Stimulated activated CD4-positive, alpha-beta T cell treated with anti-CD3 and anti-CD28 coated beads, Interleukin-2, amount 100 ng/mL, for 24 hours (primary cell): ENCODE results near the gene MMAB.

Experiments used
- DNase-seq, 2 donors: peaks; one replicate each; pipeline ENCODE4 v3.0.0-alpha.2; 2020

The MMAB gene

DNA sequence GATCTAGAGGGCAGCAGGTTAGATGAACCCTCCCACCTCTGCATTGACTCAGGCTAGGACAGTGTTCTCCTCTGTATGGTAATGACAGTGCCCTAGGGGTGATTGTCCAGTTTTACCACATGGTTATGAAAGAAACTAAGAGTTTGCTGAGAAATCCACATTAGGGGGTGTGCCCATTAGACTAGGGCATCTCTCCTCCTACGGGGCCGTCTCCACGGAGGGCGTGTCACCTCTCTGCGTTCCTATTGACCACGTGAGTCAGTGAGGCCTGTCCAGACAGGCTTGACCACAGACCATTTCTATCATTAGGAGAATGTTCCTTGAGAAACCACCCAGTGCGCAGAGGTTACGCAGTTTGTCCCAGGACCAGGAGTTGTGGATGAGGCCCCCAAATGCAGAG is 8.6 kb upstream of the MMAB start:
- no peak for DNase-seq

DNA sequence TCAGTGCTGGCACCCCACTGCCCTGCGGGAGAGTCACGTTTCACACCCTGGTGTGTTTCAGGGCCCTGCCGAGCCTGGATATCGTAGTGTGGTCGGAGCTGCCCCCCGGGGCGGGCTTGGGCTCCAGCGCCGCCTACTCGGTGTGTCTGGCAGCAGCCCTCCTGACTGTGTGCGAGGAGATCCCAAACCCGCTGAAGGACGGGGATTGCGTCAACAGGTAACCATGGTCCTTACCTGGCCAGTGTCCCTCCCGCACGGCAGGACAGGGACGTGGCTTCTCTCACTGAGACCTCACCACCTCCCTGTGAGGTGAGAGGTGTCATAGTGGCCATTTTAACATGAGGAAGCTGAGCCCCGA is 8.0 kb upstream of the MMAB start:
- no peak for DNase-seq

DNA sequence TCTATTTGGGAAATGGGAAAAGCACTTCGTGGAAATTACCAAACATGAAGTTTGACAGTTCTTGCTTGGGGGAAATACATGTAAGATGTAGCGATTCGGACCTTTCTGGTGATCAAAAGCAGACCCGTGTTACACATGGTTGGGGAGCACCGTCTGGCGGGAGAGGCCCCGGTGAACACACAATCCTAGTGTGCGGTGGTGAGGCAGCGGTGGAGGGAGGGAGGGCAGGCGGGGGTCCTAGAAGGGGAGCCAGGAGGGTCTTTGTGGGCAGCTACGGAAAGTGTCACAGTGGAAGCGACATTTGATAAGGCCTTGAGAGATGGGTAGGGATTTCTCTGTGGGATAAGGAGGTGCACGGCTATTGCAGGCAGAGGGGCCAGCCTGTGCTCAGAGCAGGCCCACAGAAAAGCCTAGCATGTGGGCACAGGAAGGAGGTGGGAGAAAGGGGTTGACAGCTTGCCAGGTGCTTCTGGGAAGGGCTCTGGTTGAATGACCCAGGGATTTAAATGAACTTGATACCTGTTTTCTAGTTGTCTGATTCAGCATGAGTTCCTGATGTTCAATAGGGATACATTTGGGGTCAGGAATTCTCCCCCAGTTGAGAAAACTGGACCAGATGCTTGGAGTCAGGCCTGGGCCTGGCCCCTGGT is 7.5 kb upstream of the MMAB start:
- DNase-seq, result no peak

DNA sequence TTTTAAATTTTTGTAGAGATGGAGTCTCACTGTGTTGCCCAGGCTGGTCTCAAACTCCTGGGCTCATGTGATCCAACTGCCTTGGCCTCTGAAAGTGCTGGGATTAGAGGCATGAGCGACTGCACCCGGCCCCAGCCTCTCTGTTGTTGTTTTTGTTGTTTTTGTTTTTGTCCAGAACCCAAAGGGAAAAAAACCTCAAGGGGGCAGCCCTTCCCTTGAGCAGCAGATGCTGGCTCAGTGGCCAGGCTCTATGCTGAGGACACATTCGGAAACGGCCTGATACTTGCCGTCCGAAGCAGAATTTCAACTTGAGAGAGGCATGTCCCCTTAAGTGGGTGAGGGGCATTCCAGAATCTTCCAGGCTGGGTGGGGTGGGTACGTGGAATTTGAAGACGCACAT is 7.0 kb upstream of the MMAB start:
- DNase-seq, result no peak

DNA sequence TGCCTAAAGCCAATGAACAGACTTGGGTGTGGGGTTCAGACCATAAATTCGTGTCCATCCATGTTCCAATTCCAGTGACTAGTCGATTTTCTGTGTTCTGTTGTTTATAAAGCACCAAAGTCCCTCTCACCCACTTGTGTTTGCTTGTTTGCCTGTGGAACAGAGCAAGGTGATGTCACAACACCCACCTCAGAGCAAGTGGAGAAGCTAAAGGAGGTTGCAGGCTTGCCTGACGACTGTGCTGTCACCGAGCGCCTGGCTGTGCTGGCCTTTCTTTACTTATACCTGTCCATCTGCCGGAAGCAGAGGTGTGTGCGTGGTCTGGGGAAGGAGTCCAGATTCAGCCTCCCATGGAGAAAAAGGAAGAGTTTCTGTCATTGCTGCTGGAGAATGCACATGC is 6.3 kb upstream of the MMAB start:
- DNase-seq, result no peak

DNA sequence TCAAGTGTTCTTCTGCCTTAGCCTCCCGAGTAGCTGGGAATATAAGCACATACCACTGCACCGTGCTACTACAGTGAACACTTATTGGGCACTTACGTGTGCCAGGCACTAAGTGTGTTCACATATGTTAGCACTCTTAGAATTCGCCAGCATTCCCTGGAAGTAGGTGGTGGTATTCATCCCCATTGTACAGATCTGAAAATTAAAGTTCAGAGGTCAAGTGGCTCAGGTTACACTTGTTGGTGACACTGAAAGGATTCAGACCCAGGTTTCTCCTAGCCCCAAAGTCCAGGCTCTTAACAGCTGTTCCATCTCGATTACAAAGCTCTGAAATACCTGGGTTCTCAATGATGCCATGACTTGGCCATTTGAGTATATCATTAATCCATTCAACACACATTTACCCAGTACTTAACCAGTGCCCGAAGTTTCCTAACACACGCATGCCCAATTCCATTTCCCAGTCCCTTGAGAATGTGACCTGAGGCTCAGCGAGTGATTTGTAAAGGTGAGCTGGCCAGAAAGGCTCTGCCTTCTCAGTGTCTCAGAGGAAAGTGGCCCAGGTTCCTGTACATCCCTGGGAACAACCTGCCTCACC is 5.1 kb upstream of the MMAB start:
- DNase-seq, result no peak

DNA sequence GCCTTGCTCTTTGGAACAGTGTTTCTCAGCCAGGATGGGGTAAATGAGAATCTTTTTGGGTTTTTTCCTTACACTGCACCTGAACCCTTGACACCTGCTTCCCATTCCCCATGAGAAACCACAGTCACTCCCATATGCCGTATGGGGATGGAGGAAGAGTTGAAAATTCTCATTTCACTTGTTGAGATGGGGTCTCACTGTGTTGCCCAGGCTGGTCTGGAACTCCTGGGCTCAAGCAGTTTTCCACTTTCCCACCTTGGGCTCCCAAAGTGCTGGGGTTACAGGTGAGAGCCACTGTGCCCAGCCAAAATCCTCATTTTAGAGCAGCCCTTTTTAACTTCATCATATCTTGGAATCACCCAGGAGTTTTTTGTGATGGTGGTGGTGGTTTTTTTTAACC is 4.0 kb upstream of the MMAB start:
- no peak for DNase-seq

DNA sequence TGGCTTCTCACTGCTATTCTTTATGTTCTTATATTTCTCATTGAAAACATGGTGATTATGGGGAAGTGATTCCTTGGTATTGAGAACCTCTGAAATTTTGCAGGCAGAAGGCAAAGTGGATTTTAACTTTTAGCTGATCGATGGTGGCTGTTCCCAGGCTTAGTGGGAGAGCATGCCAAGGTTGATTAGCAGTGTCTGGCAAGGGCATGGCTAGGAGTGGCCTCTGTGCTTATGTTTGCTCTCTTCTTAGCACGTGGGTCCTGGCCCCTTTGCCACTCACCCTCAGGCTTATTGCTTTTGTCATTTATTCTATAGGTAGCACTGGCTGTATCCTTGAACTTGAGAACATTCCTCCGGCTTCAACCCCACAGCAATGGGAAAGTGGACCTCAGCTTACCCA is 2.4 kb upstream of the MMAB start:
- DNase-seq, result no peak

DNA sequence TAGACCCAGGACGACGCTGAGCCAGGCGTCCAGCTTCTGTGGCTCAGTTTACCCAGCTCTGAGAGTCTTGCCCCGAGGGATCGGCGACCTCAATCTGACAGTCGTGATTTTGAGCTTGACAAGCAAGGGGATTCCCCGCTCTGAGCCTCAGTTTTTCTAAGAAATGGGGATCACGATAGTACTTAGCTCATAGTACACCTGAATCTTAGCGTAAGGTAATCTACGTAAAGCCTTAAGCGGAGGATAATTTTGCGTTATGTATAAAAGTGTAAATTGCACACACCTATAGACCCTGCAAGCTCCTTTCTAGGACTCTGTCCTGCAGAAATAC is 575 bp upstream of the MMAB start:
- DNase-seq, result no peak

DNA sequence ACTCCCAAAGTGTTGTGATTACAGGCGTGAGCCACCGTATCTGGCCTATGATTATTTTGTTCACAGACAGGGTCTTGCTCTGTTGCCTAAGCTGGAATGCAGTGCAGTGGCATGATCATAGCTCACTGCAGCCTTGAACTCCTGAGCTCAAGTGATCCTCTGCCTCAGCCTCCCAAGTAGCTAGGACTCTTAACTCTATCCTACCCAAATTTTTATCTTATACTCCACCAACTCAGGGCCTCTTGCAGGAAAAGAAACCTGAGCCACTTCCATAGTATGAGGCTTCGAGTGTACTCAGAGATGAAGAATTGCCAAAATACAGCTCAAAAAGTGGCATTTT is 828 bp downstream of the MMAB start:
- DNase-seq, result no peak

DNA sequence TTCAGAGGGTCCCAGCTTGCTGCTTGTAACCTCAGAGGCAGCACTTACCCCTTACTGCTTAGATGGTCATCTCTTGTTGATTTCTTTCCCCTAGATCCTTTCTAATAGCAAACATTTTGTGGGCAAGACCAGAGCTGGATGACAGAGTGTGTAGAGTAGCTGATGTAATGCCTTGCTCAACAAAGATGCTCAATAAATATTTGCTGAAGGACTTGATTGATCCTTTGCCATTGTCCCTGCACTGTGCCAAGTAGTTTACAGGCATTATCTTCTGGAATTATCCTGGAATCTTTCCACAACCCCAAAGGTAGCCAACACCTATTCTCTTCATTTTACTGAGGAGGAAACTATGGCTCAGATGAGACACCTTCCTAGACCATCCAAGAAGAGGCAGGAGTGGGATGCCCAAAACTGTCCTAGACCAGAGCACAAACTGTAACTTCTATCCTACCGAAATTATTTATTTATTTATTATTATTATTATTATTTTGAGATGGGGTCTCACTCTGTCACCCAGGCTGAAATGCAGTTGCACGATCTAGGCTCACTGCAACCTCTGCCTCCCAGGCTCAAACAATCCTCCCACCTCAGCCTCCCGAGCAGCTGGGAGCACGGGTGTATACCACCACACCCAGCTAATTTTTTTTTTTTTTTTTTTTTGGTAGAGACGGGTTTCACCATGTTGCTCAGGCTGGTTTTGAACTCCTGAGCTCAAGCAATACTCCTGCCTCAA is 1.4 kb downstream of the MMAB start:
- DNase-seq, result no peak

DNA sequence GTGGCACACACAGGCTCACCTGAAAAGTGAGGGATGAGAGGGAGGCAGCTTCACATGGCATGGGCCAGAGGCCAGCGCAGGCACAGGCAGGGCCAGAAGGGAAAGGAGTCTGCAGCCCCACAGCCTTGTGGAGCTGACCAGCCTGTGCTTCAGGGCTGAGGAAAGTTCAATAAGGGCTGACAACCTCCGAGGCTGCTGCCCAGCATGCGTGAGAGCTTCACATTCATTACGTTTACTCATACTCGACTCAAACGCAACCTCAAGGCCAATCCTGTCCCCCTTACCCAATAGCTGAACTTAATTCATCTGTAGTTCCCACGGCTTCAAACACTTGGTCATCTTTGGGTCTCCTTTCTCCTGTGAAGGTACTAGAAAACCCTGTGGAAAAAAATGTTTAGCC is 4.8 kb downstream of the MMAB start:
- no peak for DNase-seq

DNA sequence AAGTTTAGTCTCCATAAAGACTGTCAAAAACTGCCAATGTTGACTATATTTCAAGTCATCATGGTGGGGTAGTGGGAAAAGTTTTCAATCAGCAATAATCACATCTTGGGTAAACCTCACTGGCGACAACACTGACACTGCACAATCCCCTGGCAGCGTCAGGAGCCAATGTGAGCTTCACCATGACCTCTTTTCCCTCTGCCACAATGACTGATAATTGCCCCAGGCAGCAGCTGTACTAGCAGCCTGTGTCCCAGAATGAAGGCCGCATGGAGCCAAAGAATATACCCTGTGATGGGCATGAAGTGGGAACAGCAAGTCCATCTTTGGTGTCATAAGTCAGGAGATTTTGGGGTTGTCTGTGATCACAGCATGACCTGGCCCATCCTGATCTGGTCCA is 5.3 kb downstream of the MMAB start:
- no peak for DNase-seq

DNA sequence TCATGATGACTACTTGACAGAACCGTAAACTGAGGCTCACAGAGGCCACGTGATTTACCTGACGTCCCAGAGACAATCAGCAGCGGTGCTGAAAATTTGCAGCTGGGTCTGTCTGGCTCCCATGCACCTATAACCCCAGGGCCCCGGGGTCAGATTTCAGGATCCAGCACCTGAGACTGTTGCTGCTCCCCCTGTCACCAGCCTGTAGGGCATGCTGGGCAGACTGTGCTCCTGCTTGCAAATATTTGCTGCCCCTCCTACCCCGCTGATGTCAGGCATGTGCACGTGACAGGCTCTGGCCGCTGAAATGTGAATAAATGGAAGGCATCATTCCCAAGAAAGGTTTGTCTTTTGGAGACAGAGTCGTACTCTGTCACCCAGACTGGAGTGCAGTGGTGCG is 6.0 kb downstream of the MMAB start:
- DNase-seq, result no peak

DNA sequence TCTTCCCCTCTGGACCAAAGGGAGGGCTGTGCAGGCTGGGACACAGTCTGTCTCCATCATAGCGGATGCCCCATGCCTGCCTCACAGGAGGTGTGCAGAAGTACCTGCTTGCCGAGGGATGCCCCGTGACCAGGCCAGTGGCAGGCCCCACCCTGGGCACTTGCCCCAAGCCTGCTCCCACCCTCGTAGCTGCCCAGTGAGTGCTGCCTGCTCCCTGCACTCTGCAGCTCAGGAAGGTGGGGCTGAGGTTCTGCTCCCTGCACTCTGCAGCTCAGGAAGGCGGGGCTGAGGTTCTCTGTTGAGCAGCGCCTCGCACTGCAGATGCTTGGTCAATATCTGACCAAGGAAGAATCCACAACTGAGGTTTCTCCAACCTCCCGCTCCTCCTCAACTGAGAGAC is 6.9 kb downstream of the MMAB start:
- no peak for DNase-seq

DNA sequence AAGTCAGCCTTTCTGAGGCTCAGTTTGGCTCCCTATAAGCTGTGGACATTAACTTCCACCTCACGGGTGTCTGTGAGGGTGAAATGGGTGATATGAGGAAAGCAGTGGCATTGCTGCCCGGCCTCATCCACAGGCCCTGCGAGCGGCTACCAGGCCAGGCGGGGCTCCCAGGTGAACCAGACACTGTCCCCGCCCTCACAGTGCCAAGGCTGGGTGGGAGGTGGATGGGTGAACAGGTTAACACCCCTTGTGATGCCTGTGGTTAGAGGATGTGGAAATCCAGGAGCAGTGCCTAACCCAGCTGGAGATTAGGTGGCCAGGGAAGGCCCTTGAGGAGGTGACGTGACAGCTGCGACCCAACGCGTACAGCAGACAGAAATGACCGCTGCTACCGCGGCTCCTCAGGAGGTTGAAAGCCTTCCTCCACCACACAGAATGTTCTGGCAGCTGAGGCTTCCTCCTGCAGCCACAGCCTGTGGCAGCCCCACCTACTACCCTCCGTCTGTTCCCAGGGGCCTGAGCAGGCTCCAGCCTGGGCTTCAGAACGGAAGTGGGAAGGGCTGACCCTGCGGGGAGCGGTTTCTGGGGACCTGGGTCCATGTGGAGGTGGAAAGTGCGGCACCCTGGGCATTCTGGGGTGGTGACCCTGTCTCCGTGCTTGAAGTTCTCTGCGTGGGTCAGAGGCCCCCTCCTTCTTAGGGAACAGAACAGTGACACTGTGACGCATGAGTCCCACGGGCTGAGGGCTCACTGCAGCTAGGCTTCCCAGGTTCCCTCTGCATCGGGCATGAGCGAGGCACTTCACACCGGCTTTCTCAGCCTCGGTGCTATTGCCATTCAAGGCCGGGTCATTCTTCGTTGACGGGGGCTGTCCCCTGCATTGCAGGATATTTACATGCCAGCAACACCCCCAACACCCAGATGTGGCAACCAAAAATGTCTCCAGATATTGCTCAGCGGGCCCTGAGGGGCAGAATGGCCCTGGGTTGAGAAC is 9.7 kb downstream of the MMAB start:
- no peak for DNase-seq

DNA sequence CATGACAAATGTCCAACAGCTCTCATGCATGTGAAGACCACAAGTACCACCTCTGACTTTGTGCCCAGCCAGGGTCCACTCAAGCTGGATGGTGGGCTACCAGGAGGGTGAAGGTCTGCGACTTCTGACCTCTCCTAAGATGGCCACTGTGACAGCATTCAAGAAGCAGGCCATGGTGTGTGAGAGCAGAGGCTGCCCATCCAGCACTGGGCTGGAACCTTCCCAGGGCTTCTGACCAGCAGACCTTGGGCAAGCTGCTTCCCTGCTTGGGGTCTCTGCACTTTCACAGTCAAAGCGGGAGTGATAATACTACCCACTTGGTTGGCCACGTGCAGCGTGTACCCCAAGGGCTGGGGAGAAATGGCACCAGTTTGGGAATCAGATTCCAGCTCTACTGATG is 10.4 kb downstream of the MMAB start:
- no peak for DNase-seq

DNA sequence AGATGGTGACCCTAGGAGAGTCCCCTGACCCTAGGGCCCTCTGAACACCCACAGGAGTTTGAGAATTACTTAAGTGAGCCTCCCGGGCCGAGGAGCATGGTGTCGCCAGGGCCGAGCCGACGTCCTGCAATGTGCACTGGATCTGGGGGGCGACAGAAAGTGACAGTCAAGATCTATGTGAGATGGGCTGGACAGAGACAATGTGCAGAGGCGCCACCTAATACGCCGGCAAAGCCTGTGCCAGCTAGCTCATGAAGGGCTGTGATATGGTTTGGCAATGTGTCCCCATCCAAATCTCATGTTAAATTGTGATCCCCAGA is 11.6 kb downstream of the MMAB start:
- no peak for DNase-seq

DNA sequence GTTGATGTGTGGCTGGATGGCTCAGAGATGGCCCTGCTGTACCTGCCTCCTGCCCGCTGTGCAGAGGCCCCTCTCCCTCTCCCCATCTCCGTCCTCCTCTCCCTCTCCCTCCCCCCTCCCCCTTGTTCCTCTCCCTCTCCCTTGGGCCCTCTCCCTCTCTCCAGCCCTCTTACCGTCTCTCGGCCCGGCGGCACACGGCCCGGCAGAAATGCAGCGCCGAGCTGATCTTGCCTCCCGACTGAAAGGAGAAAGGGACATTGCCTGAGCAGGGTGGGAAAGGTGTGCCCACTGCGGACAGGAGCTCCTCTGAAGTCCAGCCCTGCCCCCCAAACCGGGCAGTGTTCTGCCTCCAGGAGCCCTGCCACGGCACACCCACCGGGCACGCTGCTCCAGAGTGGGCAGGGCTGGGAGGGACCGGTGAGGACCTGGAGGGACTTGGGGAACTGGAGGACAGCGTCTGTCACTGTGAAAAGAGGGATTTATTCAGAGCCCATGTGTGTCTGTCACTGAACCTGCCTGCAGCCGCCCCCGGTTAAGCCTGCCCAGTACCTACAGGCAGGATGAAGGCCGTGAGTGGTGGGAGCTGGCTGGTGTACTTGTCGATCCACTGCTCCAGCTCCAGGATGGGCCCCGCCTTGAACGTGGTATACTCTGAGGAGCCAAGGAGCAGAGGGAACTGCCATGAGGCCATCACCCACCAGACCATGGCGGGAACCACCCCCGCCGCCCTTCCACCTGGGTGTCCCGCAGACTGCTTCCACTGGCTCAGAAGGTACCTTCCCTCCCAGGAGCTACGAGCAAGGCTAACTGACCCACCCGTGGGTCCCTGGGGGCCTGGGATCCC is 12.2 kb downstream of the MMAB start:
- DNase-seq, result no peak

DNA sequence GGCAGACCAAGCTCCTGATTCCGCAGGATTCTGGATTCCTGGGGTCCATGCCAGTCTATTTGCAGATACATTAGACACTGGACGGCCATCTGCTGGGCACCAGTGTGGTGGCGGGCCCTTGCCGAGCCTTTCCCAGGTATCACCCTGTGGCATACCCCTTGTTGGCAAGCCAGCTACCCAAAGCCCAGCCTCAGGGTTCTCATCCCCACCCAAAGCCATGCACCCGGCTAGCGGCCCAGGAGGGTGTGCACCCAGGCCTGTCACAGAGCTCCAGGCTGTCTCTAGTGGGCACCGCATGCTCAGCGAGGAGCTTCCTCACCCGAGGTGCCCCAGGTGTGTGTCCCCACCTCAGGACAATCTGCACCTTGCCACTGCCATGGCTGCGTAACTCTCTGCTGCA is 13.7 kb downstream of the MMAB start:
- DNase-seq, result no peak

DNA sequence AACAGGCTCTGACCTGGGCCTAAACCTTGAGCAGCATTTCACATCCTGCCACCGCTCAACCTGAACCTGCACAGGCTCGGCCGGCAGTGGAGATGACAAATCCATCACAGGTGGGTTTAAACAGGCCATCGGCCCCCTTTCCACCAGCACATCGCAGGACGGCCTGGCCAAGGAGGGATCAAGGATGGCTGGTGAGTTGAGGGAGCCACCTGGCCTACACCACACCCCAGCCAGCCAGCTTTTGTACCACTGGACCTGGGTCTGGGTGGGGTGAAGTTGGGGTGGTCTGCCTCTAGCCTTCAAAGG is 14.2 kb downstream of the MMAB start:
- DNase-seq, result no peak

DNA sequence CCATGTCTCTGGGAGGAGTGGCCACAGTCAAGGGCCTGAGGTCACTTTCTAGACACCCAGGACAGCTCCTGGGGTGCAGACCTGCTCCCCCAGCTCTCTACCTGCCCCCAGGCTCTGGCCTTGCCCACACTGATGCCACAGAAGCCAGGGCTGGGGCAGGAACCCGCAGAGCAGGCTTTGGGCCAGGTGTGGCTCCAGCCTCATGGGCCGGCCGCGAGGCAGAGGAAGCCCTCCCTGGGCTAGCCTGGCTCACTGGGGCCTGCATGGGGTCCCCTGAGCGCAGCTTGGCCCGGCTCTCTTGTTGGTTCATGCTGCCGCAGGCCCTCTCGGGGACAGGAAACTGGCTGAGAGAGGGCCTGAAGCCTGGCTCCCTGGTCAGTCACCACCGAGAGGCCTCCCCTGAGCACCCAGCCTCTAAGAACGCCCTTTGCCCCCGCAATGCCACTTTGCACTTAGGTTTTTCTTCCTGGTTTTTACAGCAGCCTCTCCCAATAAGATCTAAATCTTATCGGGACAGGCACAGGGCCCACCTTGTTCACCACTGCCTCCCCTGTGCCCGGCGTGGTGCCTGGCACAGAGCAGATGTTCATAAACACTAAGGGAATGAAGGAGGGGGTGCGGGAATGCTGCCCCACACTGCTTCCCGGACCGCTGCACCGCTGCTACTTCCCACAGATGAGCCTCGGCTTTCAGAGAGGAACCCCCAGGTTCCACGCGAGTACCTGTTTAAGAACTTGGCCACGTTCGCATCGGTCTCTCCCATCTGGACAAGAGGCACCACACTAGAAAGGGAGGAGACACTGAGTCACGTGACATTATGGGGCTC is 14.7 kb downstream of the MMAB start:
- DNase-seq, result no peak
